Psoas muscle (tissue), 8 donors: ENCODE results near the gene SFTA2. TPM values are rescaled to one million over a fixed set of nuclear protein-coding genes. Genes with fewer than 3 reads are reported as not detected.

ENCODE experiments used
- ATAC-seq, 4 donors: fragments of 200-7000 bp; cut with Tn5 transposase; one replicate each; pipeline ENCODE4 v1.9.1; 2020; ENCODE audit warnings: moderate library complexity in 3 of 4, mild to moderate bottlenecking in 2 of 4
- DNase-seq, 2 donors: peaks; one replicate each; pipeline ENCODE4 v3.0.0-alpha.2; 2020
- H3K27ac ChIP-seq: fragments of 200-600 bp; one replicate; pipeline ENCODE4 v1.8.0; 2022
- H3K27me3 ChIP-seq, 3 donors: fragments of 200-600 bp in 1 of 3; one replicate each; pipeline versions ENCODE4 v1.6.1 to v1.8.0; 2013 to 2022; ENCODE audit warnings: low read length in 2 of 3, mild to moderate bottlenecking in 2 of 3, moderate library complexity in 1 of 3; ENCODE audit not compliant: insufficient read depth in 3 of 3
- H3K36me3 ChIP-seq, 2 donors: fragments of 200-600 bp in 1 of 2; one replicate each; pipeline versions ENCODE4 v1.6.1 to v1.8.0; 2013 to 2022; ENCODE audit warnings: low read depth in 1 of 2, mild to moderate bottlenecking in 1 of 2, moderate library complexity in 1 of 2; ENCODE audit not compliant: insufficient read depth in 1 of 2
- H3K4me1 ChIP-seq: fragments of 200-600 bp; one replicate; pipeline ENCODE4 v1.8.0; 2022
- H3K4me3 ChIP-seq: fragments of 200-600 bp; one replicate; pipeline ENCODE4 v1.8.0; 2022; ENCODE audit warnings: mild to moderate bottlenecking
- H3K9me3 ChIP-seq: fragments of 200-600 bp; one replicate; pipeline ENCODE4 v1.8.0; 2022
- CTCF ChIP-seq: fragments of 200-600 bp; IDR thresholded peaks from one replicate; pipeline ENCODE4 v1.8.0; 2022; ENCODE audit warnings: antibody characterized with exemption
- WGBS, 3 donors: extraction: QIAGEN DNeasy Blood & Tissue Kit; methylation state at CpG; one replicate each; pipeline versions ENCODE4 v1.1.6 to v1.1.7; 2013; 5-methylcytosine and 5-hydroxymethylcytosine counted together
- intact Hi-C, 2 donors: fragments of 100-400 bp; cut with DNase I; formaldehyde crosslinking; loops; one replicate each; pipeline versions ENCODE4 v1.11.0 to v1.14.2; 2022
- polyA plus RNA-seq, 3 donors: library from polyadenylated mRNA; stranded (reverse); fragments of 200-250 nt; gene quantifications; one replicate each; pipeline ENCODE4 v1.2.3, GENCODE V29; 2013
- total RNA-seq, 4 donors: library from RNA; stranded (reverse); fragmentation: NEBNext Ultra II Directional in 2 of 4; extraction: Animal tissue kit (Norgen Biotek cat#: 25700) in 2 of 4; gene quantifications; one replicate each; pipeline versions ENCODE4 v1.2.1 to v1.2.4, GENCODE V29; 2021 to 2023
- donor health status: healthy with polysubstance abuse.
- donor health status: DM: no; HTN: no; CAD: no; lungs with moderate emphysema.
- donor health status: Bipolar disorder and iron deficiency.
- donor health status: healthy.
- donor health status: DM: yes; HTN: yes; CAD: no.
- donor health status: DM: no; HTN: no; CAD: no.
- donor health status: DM: no; HTN: no; CAD: no.
- donor health status: DM: yes; HTN: yes; CAD: no.

SFTA2 gene
- total and polyA plus RNA-seq, 7 donors, result 0.13 to 0.14 TPM; not detected in 5

- no peaks in the 10 kb centered on the region for H3K9me3 ChIP-seq
- DNase-seq (no peak), ATAC-seq (no peak)
- H3K4me3 ChIP-seq, result peak overlapping the region; percentile 78
- no peak for TF ChIP-seq CTCF
- peak overlapping the region; percentile 93 for H3K27ac ChIP-seq
- H3K27me3 ChIP-seq, result no peaks in the 10 kb centered on the region
- WGBS, 3 donors, result 23 to 37% (median 27%) methylated on average over 8 of the region's 8 CpGs
- no peaks in the 10 kb centered on the region for H3K36me3 ChIP-seq
- intact Hi-C loops, result loop anchor here in 1 of 2 donors (5.0 kb wide), 1 partner anchor 205 kb away; no protein-coding TSS in a partner anchor
- H3K4me1 ChIP-seq, result peaks cover 44% of the 10 kb centered on the region
Measured at GRCh38 chr6:30882204-30882758, 49.7 kb downstream of the SFTA2 start.

GRCh38 chr6:30881392-30882203, 50.4 kb downstream of the SFTA2 start:
- H3K4me3 ChIP-seq, result no peak overlapping the region

More at GRCh38 chr6:30881392-30882203, 50.4 kb downstream of the SFTA2 start:
- DNase-seq (no peak), ATAC-seq (no peak)
- peaks cover 43% of the 10 kb centered on the region for H3K4me1 ChIP-seq
- TF ChIP-seq CTCF, result no peak
- intact Hi-C loops, result loop anchor here in 1 of 2 donors (5.0 kb wide), 1 partner anchor 204 kb away; no protein-coding TSS in a partner anchor
- H3K27me3 ChIP-seq, result no peaks in the 10 kb centered on the region
- peak overlapping the region; percentile 33 for H3K27ac ChIP-seq
- WGBS, 3 donors, result 72 to 75% (median 72%) methylated on average over 14 of the region's 14 CpGs
- H3K9me3 ChIP-seq, result no peaks in the 10 kb centered on the region
- H3K36me3 ChIP-seq, result no peaks in the 10 kb centered on the region

Other genes starting within 250 kb of the SFTA2 start
- gene PPP1R18, start 245.5 kb downstream of the SFTA2 start, total RNA-seq, result 10 to 100 TPM; 14.2 to 39.7 (median 17.3) TPM
- 10 to 100 TPM in 2 of 3 donors, 1 to 10 TPM in 1; 6.7 to 19.7 (median 11.3) TPM for gene PPP1R18, start 245.5 kb downstream of the SFTA2 start, polyA plus RNA-seq
- gene NRM, start 241.2 kb downstream of the SFTA2 start, total RNA-seq, result 1 to 10 TPM; 2.2 to 3.9 (median 2.6) TPM
- gene NRM, start 241.2 kb downstream of the SFTA2 start, polyA plus RNA-seq, result 1 to 10 TPM; 1.8 to 4.1 (median 1.8) TPM
- 10 to 100 TPM; 12.7 to 18.0 (median 15.4) TPM for gene MDC1, start 214.9 kb downstream of the SFTA2 start, total RNA-seq
- 10 to 100 TPM in 1 of 3 donors, 1 to 10 TPM in 2; 4.1 to 10.9 (median 6.5) TPM for gene MDC1, start 214.9 kb downstream of the SFTA2 start, polyA plus RNA-seq
- 100 to 1,000 TPM; 136 to 220 (median 201) TPM for gene TUBB, start 211.8 kb downstream of the SFTA2 start, total RNA-seq
- 100 to 1,000 TPM; 175 to 487 (median 187) TPM for gene TUBB, start 211.8 kb downstream of the SFTA2 start, polyA plus RNA-seq
- 100 to 1,000 TPM; 113 to 182 (median 153) TPM for gene FLOT1, start 189.5 kb downstream of the SFTA2 start, total RNA-seq
- 100 to 1,000 TPM; 181 to 224 (median 206) TPM for gene FLOT1, start 189.5 kb downstream of the SFTA2 start, polyA plus RNA-seq
- 10 to 100 TPM in 3 of 4 donors, 1 to 10 TPM in 1; 6.3 to 38.4 (median 23.9) TPM for gene IER3, start 187.6 kb downstream of the SFTA2 start, total RNA-seq
- gene IER3, start 187.6 kb downstream of the SFTA2 start, polyA plus RNA-seq, result 100 to 1,000 TPM in 1 of 3 donors, 1 to 10 TPM in 2; 3.1 to 321 (median 3.2) TPM
- gene DDR1, start 47.7 kb downstream of the SFTA2 start, total RNA-seq, result 100 to 1,000 TPM in 1 of 4 donors, 10 to 100 TPM in 3; 26.3 to 129 (median 54.2) TPM
- 10 to 100 TPM in 2 of 3 donors, 1 to 10 TPM in 1; 2.2 to 10.8 (median 10.5) TPM for gene DDR1, start 47.7 kb downstream of the SFTA2 start, polyA plus RNA-seq
- 10 to 100 TPM; 13.3 to 21.3 (median 15.8) TPM for gene GTF2H4, start 24.0 kb downstream of the SFTA2 start, total RNA-seq
- 10 to 100 TPM; 18.9 to 30.8 (median 26.4) TPM for gene GTF2H4, start 24.0 kb downstream of the SFTA2 start, polyA plus RNA-seq
- 10 to 100 TPM; 25.8 to 36.6 (median 28.2) TPM for gene VARS2, start 17.9 kb downstream of the SFTA2 start, total RNA-seq
- 10 to 100 TPM; 11.4 to 22.6 (median 13.9) TPM for gene VARS2, start 17.9 kb downstream of the SFTA2 start, polyA plus RNA-seq
- gene MUCL3, start 8.8 kb upstream of the SFTA2 start, total RNA-seq, result not detected
- gene MUCL3, start 8.8 kb upstream of the SFTA2 start, polyA plus RNA-seq, result not detected
- gene MUC21, start 51.5 kb upstream of the SFTA2 start, total RNA-seq, result not detected
- gene MUC21, start 51.5 kb upstream of the SFTA2 start, polyA plus RNA-seq, result under 1 TPM; 0.01 to 0.07 (median 0.07) TPM
- under 1 TPM in 3 of 4 donors, not detected in 1; 0.08 to 0.09 (median 0.08) TPM for gene MUC22, start 78.3 kb upstream of the SFTA2 start, total RNA-seq
- under 1 TPM in 2 of 3 donors, not detected in 1; 0.04 to 0.38 TPM for gene MUC22, start 78.3 kb upstream of the SFTA2 start, polyA plus RNA-seq
- gene C6orf15, start 180.4 kb upstream of the SFTA2 start, total RNA-seq, result not detected
- not detected for gene C6orf15, start 180.4 kb upstream of the SFTA2 start, polyA plus RNA-seq
- gene PSORS1C1, start 182.6 kb upstream of the SFTA2 start, total RNA-seq, result under 1 TPM; 0.06 to 0.47 (median 0.07) TPM
- under 1 TPM in 2 of 3 donors, not detected in 1; 0.03 to 0.17 TPM for gene PSORS1C1, start 182.6 kb upstream of the SFTA2 start, polyA plus RNA-seq
- gene CDSN, start 188.3 kb upstream of the SFTA2 start, total RNA-seq, result not detected
- gene CDSN, start 188.3 kb upstream of the SFTA2 start, polyA plus RNA-seq, result not detected
- not detected for gene PSORS1C2, start 206.9 kb upstream of the SFTA2 start, total RNA-seq
- gene PSORS1C2, start 206.9 kb upstream of the SFTA2 start, polyA plus RNA-seq, result not detected
- gene CCHCR1, start 225.6 kb upstream of the SFTA2 start, total RNA-seq, result 10 to 100 TPM; 10.3 to 15.2 (median 12.9) TPM
- gene CCHCR1, start 225.6 kb upstream of the SFTA2 start, polyA plus RNA-seq, result 1 to 10 TPM; 7.4 to 9.7 (median 8.3) TPM
- 1 to 10 TPM; 1.8 to 2.3 (median 2.0) TPM for gene TCF19, start 226.4 kb upstream of the SFTA2 start, total RNA-seq
- 1 to 10 TPM; 1.4 to 4.8 (median 1.8) TPM for gene TCF19, start 226.4 kb upstream of the SFTA2 start, polyA plus RNA-seq
- gene POU5F1, start 238.5 kb upstream of the SFTA2 start, total RNA-seq, result under 1 TPM in 3 of 4 donors, not detected in 1; 0.22 to 0.34 (median 0.23) TPM
- gene POU5F1, start 238.5 kb upstream of the SFTA2 start, polyA plus RNA-seq, result under 1 TPM; 0.27 to 0.89 (median 0.52) TPM